H1 (cell line): ENCODE data around the gene CNKSR2. TPM values are rescaled to one million over a fixed set of nuclear protein-coding genes. Genes with fewer than 3 reads are reported as not detected.

ENCODE experiments used
- CTCF ChIA-PET: fragments of 300-600 bp; sonication (Branson Sonifier 250); formaldehyde crosslinking; loops from one replicate; lab custom pipeline; 2021; ENCODE audit not compliant: partially characterized antibody; lab: Charles Lee
- POLR2A ChIA-PET: fragments of 300-600 bp; sonication (Branson Sonifier 250); formaldehyde crosslinking; loops from one replicate; lab custom pipeline; 2021; ENCODE audit warnings: inconsistent platforms; ENCODE audit not compliant: partially characterized antibody; lab: Charles Lee
- DNase-seq, 2 experiments: peaks; one replicate each; pipeline versions ENCODE4 v3.0.0 to v3.0.0-alpha.2; 2010 to 2022; ENCODE audit warnings: low spot score in 2 of 2, low read depth in 1 of 2, mixed read lengths in 1 of 2
- FAIRE-seq: peaks from 2 replicates; lab custom pipeline; 2011; peaks lifted over from hg19 to GRCh38; lab: Jason Lieb, UNC
- H2AFZ ChIP-seq: 2 replicates; pipeline ENCODE4 v1.8.1; 2012; ENCODE audit warnings: low read length, inconsistent platforms
- H2AK5ac ChIP-seq: 2 replicates; pipeline ENCODE4 v1.6.1; 2013; ENCODE audit warnings: low read depth, low read length
- H2BK120ac ChIP-seq: replicated peaks from 2 replicates; pipeline ENCODE3; 2013; ENCODE audit warnings: low read depth, low read length, inconsistent platforms
- H2BK12ac ChIP-seq: 2 replicates; pipeline ENCODE4 v1.6.1; 2013; ENCODE audit warnings: low read depth, low read length
- H2BK15ac ChIP-seq: 2 replicates; pipeline ENCODE4 v1.6.1; 2013; ENCODE audit warnings: low read length
- H2BK20ac ChIP-seq: 2 replicates; pipeline ENCODE4 v1.6.1; 2013; ENCODE audit warnings: low read length
- H2BK5ac ChIP-seq: 2 replicates; pipeline ENCODE4 v1.6.1; 2013; ENCODE audit warnings: low read depth, low read length
- H3K14ac ChIP-seq: 2 replicates; pipeline ENCODE4 v1.6.1; 2013; ENCODE audit warnings: inconsistent platforms; ENCODE audit not compliant: insufficient read length
- H3K18ac ChIP-seq: 2 replicates; pipeline ENCODE4 v1.6.1; 2013; ENCODE audit warnings: low read length; ENCODE audit errors: extremely low read depth
- H3K23ac ChIP-seq: 2 replicates; pipeline ENCODE4 v1.6.1; 2013; ENCODE audit warnings: inconsistent platforms; ENCODE audit not compliant: insufficient read length
- H3K23me2 ChIP-seq: 2 replicates; pipeline ENCODE4 v1.6.1; 2013; ENCODE audit warnings: low read depth, low read length
- H3K27ac ChIP-seq: 2 replicates; pipeline ENCODE4 v1.6.1; 2011; ENCODE audit warnings: low read depth, low read length, inconsistent platforms
- H3K27me3 ChIP-seq, 4 experiments: replicated peaks in 1 of 4; 1 replicate in 1 of 4; 2 replicates in 3 of 4; pipeline versions ENCODE4 v1.6.1 to v1.8.1; 2011 to 2013; ENCODE audit warnings: low read length in 3 of 4, mild to moderate bottlenecking in 3 of 4, inconsistent platforms in 2 of 4, mixed read lengths in 2 of 4, moderate library complexity in 1 of 4; ENCODE audit not compliant: control insufficient read depth in 3 of 4, insufficient read depth in 3 of 4; ENCODE audit errors: extremely low read depth in 1 of 4
- H3K36me3 ChIP-seq, 4 experiments: 2 replicates each; pipeline versions ENCODE4 v1.6.1 to v1.8.1; 2011 to 2013; ENCODE audit warnings: mild to moderate bottlenecking in 4 of 4, low read length in 3 of 4, moderate library complexity in 2 of 4, control low read depth in 1 of 4, inconsistent platforms in 1 of 4; ENCODE audit not compliant: insufficient read depth in 4 of 4, control insufficient read depth in 2 of 4
- H3K4ac ChIP-seq: replicated peaks from 2 replicates; pipeline ENCODE3; 2013; ENCODE audit warnings: low read length, low read depth, mixed read lengths, inconsistent platforms; ENCODE audit not compliant: insufficient read length
- H3K4me1 ChIP-seq, 4 experiments: replicated peaks in 1 of 4; 1 replicate in 1 of 4; 2 replicates in 3 of 4; pipeline versions ENCODE4 v1.6.1 to v1.8.1; 2011 to 2013; ENCODE audit warnings: low read length in 3 of 4, inconsistent platforms in 2 of 4, mixed read lengths in 1 of 4; ENCODE audit not compliant: insufficient read depth in 4 of 4, control insufficient read depth in 3 of 4
- H3K4me2 ChIP-seq, 2 experiments: 2 replicates each; pipeline versions ENCODE4 v1.6.1 to v1.8.1; 2011 to 2013; ENCODE audit warnings: low read depth in 2 of 2, low read length in 2 of 2, control low read depth in 1 of 2, inconsistent platforms in 1 of 2, mild to moderate bottlenecking in 1 of 2; ENCODE audit not compliant: insufficient read depth in 1 of 2
- H3K4me3 ChIP-seq, 4 experiments: fragments of 200-600, 300-600 bp in 1 of 4; sonication (generic), shearing (Covaris generic), sonication (Bioruptor Twin) in 1 of 4; 2 replicates each; pipeline versions ENCODE4 v1.5.1 to v1.8.1; 2011 to 2016; ENCODE audit warnings: low read length in 4 of 4, low read depth in 3 of 4, control low read depth in 2 of 4, inconsistent platforms in 2 of 4, mild to moderate bottlenecking in 2 of 4, mixed read lengths in 1 of 4, moderate library complexity in 1 of 4; ENCODE audit not compliant: insufficient read depth in 2 of 4; ENCODE audit errors: extremely low read depth in 1 of 4
- H3K56ac ChIP-seq: replicated peaks from 2 replicates; pipeline ENCODE3; 2013; ENCODE audit warnings: low read depth, mild to moderate bottlenecking, mixed read lengths, low read length, inconsistent platforms; ENCODE audit not compliant: insufficient read length
- H3K79me1 ChIP-seq: 2 replicates; pipeline ENCODE4 v1.6.1; 2013; ENCODE audit warnings: low read depth, low read length, control low read depth
- H3K79me2 ChIP-seq, 2 experiments: 2 replicates each; pipeline versions ENCODE4 v1.6.1 to v1.8.1; 2012 to 2013; ENCODE audit warnings: low read length in 2 of 2, mild to moderate bottlenecking in 2 of 2, inconsistent platforms in 1 of 2; ENCODE audit not compliant: insufficient read depth in 2 of 2, control insufficient read depth in 1 of 2
- H3K9ac ChIP-seq, 4 experiments: replicated peaks in 1 of 4; 1 replicate in 1 of 4; 2 replicates in 3 of 4; pipeline versions ENCODE4 v1.6.1 to v1.8.1; 2011 to 2013; ENCODE audit warnings: low read depth in 3 of 4, low read length in 3 of 4, control low read depth in 2 of 4, mild to moderate bottlenecking in 2 of 4, moderate library complexity in 2 of 4, inconsistent platforms in 1 of 4; ENCODE audit errors: extremely low read depth in 1 of 4
- H3K9me3 ChIP-seq, 2 experiments: 2 replicates each; pipeline versions ENCODE4 v1.6.1 to v1.8.1; 2012 to 2013; ENCODE audit warnings: mild to moderate bottlenecking in 2 of 2, moderate library complexity in 2 of 2, control low read depth in 1 of 2, inconsistent platforms in 1 of 2, low read depth in 1 of 2, low read length in 1 of 2, mixed read lengths in 1 of 2; ENCODE audit not compliant: insufficient read depth in 2 of 2
- H4K20me1 ChIP-seq, 2 experiments: replicated peaks in 1 of 2; 2 replicates each; pipeline versions ENCODE3 to v1.8.1; 2011 to 2013; ENCODE audit warnings: inconsistent platforms in 2 of 2, low read length in 2 of 2, mild to moderate bottlenecking in 1 of 2; ENCODE audit not compliant: insufficient read depth in 2 of 2, control insufficient read depth in 1 of 2
- H4K5ac ChIP-seq: 2 replicates; pipeline ENCODE4 v1.6.1; 2013; ENCODE audit warnings: low read length, low read depth, mixed read lengths, inconsistent platforms; ENCODE audit not compliant: insufficient read length
- H4K8ac ChIP-seq: 2 replicates; pipeline ENCODE4 v1.8.0; 2013; ENCODE audit warnings: mild to moderate bottlenecking, moderate library complexity, low read length, inconsistent platforms; ENCODE audit not compliant: insufficient read depth; ENCODE audit errors: extremely low read depth
- H4K91ac ChIP-seq: replicated peaks from 2 replicates; pipeline ENCODE3; 2013; ENCODE audit warnings: low read length, mixed read lengths, inconsistent platforms; ENCODE audit not compliant: insufficient read length
- CHD2 ChIP-seq: IDR thresholded peaks from 2 replicates; pipeline ENCODE4 v1.6.1; 2012; ENCODE audit warnings: low read length, improper control_type of control experiment
- CREB1 ChIP-seq: IDR thresholded peaks from 2 replicates; pipeline ENCODE4 v1.6.1; 2012; ENCODE audit warnings: inconsistent platforms
- JUN ChIP-seq: IDR thresholded peaks from 2 replicates; pipeline ENCODE4 v1.6.1; 2011; ENCODE audit warnings: low read depth, mild to moderate bottlenecking, improper control_type of control experiment, low read length
- JUND ChIP-seq: IDR thresholded peaks from 2 replicates; pipeline ENCODE4 v1.6.1; 2011; ENCODE audit warnings: mild to moderate bottlenecking, improper control_type of control experiment, low read length
- RBBP5 ChIP-seq: IDR thresholded peaks from 2 replicates; pipeline ENCODE4 v1.7.1; 2012; ENCODE audit warnings: low read depth, mild to moderate bottlenecking, inconsistent platforms, low read length, moderate library complexity, borderline replicate concordance
- SP2 ChIP-seq: IDR thresholded peaks from 2 replicates; pipeline ENCODE4 v1.6.1; 2012; ENCODE audit warnings: mild to moderate bottlenecking, low read length, inconsistent platforms
- WGBS, 2 experiments: shearing (Covaris generic) in 1 of 2; methylation state at CpG; one replicate each; pipeline versions ENCODE4 v1.1.6 to v1.1.7; 2013 to 2015; ENCODE audit warnings: low lambda C conversion rate in 2 of 2, mixed read lengths in 2 of 2, inconsistent platforms in 1 of 2, low coverage in 1 of 2, missing lambda C conversion rate in 1 of 2; ENCODE audit not compliant: insufficient replicate concordance in 2 of 2, insufficient coverage in 1 of 2, insufficient read length in 1 of 2; ENCODE audit errors: extremely low coverage in 1 of 2, missing lambda C conversion rate in 1 of 2; 5-methylcytosine and 5-hydroxymethylcytosine counted together
- polyA plus RNA-seq, 7 experiments: library from polyadenylated mRNA; depleted of rRNA in 3 of 7; stranded (reverse) in 5 of 7; unstranded in 2 of 7; fragments of >200 nt in 5 of 7; fragments of 200-250 nt in 2 of 7; gene quantifications; 1 replicate in 5 of 7; 2 replicates in 1 of 7; 4 replicates in 1 of 7; pipeline versions ENCODE4 v1.2.1 to v1.2.3, GENCODE V29; 2011 to 2013; ENCODE audit warnings: missing spikeins in 2 of 7, mixed read lengths in 2 of 7
- total RNA-seq: library from RNA; stranded (reverse); fragmentation: NEBNext Ultra II Directional; extraction: Animal tissue kit (Norgen Biotek cat#: 25700); gene quantifications from 2 replicates; pipeline ENCODE4 v1.2.1, GENCODE V29; 2021

CNKSR2 gene
- total and polyA plus RNA-seq, 2 of the 8 experiments (the other 6 are each of a cell fraction or from before 2014, with no cell fraction given): 5.5 to 16.3 TPM

DNA sequence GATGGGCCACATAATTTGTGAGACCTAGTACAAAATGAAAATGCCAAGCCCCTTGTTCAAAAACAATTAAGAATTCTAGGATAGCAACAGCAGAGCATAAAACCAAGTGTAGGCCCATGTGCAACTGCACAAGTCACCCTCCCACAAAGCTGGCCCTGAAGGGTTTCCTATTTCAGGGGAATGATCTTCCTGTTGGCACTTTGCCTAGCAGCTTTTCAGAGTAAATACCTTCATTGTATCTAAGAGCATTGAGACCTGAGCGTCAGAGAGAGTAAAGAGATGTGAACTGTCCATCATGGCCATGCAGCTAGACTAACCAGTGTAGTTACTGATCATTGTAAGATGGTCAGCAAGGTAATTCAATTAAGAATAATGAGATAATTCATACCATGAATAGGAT is 113.6 kb downstream of the CNKSR2 start:
- H3K9ac ChIP-seq: no peak overlapping the region
- no peaks in the 10 kb centered on the region for H3K79me1 ChIP-seq
- ChIA-PET CTCF (no interaction called here), POLR2A (no interaction called here)
- no peak overlapping the region for H3K4me3 ChIP-seq
- H4K5ac ChIP-seq: no peak overlapping the region
- no peak for TF ChIP-seq CHD2
- no peak for TF ChIP-seq CREB1
- no peak for TF ChIP-seq SP2
- no peak for TF ChIP-seq JUN
- no peak for TF ChIP-seq JUND
- TF ChIP-seq RBBP5: no peak
- no peaks in the 10 kb centered on the region for H4K20me1 ChIP-seq
- H2BK120ac ChIP-seq: no peak overlapping the region
- H3K14ac ChIP-seq: no peak overlapping the region
- H3K27me3 ChIP-seq: no peaks in the 10 kb centered on the region
- H3K23me2 ChIP-seq: no peaks in the 10 kb centered on the region
- no peak overlapping the region for H4K8ac ChIP-seq
- no peak overlapping the region for H2AFZ ChIP-seq
- H2BK12ac ChIP-seq: no peak overlapping the region
- no peak overlapping the region for H4K91ac ChIP-seq
- peaks cover 0 to 6% (median 0%) of the 10 kb centered on the region in 4 experiments; a peak in 3 of 7 replicates for H3K4me1 ChIP-seq
- no peak overlapping the region for H2BK5ac ChIP-seq
- H3K18ac ChIP-seq: no peak overlapping the region
- no peak overlapping the region for H3K27ac ChIP-seq
- H2BK20ac ChIP-seq: no peak overlapping the region
- peaks cover 0 to 4% (median 0%) of the 10 kb centered on the region in 4 experiments; a peak in 1 of 8 replicates for H3K36me3 ChIP-seq
- DNase-seq (no peak), FAIRE-seq (no peak)
- H2BK15ac ChIP-seq: no peak overlapping the region
- no peaks in the 10 kb centered on the region for H3K79me2 ChIP-seq
- H3K4me2 ChIP-seq: no peak overlapping the region
- H2AK5ac ChIP-seq: no peak overlapping the region
- no peak overlapping the region for H3K56ac ChIP-seq
- H3K23ac ChIP-seq: no peak overlapping the region
- WGBS, 2 experiments: 100% methylated on average over 1 of the region's 1 CpG; no CpG with 5 or more reads in 1 of the 2 experiments
- H3K4ac ChIP-seq: no peak overlapping the region
- no peaks in the 10 kb centered on the region for H3K9me3 ChIP-seq
